GM12892 (cell line): ENCODE results near the gene CDH4.

Experiments
- POLR2A ChIP-seq: IDR thresholded peaks from 2 replicates; pipeline ENCODE4 v1.6.1; 2011; ENCODE audit warnings: low read depth, low read length, control low read depth
- POLR2AphosphoS5 ChIP-seq: IDR thresholded peaks from 2 replicates; pipeline ENCODE4 v1.6.1; 2011; ENCODE audit warnings: low read depth, low read length, control low read depth
- TAF1 ChIP-seq: IDR thresholded peaks from 2 replicates; pipeline ENCODE4 v1.6.1; 2011; ENCODE audit warnings: low read depth, mild to moderate bottlenecking, control low read depth, low read length, borderline replicate concordance

DNA sequence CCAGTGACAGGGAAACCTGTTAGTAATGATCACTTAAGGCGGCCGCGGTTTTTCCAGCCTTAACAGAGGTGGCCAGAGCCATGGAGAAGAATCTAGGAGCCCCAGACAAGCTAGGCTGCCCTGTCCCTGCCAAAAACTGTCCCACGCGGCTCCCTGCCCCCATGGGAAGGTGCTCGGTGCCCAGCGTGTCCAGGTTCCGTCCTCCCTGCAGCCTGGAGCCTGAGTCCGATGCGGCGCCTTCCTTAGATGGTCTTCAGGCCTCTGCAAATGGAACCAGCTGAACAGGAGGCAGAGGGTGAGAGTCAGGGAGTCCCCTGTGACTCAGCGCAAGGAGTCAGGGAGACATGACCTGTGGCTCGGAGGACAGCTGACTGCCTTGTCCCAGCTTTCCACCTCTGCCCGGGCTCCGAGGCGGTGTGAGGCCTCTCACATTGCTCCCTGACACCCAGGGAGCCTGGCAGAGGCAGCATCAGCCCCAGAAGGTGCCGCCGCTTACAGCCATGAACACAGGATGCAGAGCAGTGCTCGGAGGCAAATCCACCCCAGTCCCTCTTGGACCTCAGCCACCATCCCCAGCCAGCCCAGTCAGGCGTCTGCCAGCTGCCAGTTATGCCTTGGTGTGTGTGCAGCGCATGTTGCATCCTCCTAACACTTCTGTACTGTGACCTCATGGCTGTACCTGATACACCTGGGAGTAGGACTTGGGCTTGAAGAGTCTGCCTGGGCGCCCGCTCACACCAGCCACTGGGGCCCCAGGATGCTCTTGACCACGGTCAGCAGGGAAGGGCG lies 377.7 kb downstream of the CDH4 start:
- TF ChIP-seq POLR2A (no peak), POLR2AphosphoS5 (no peak), TAF1 (no peak)
